DND-41 (cell line): ENCODE data around the gene ANXA9.
A peak's percentile ranks its signal among the peaks of the same experiment; 100 is the strongest.

Experiments
- ATAC-seq: fragments of 200-7000 bp; cut with Tn5 transposase; 3 replicates; pipeline ENCODE4 v1.9.1; 2021; ENCODE audit warnings: low read depth; ENCODE audit not compliant: insufficient read depth
- DNase-seq: peaks from one replicate; pipeline ENCODE4 v3.0.0-alpha.2; 2020
- H2AFZ ChIP-seq: 2 replicates; pipeline ENCODE4 v1.6.0; 2012; ENCODE audit warnings: low read depth, low read length
- H3K27ac ChIP-seq: 2 replicates; pipeline ENCODE4 v1.5.1; 2012; ENCODE audit warnings: low read length, inconsistent platforms
- H3K27me3 ChIP-seq: fragments of 200-600 bp; sonication (generic); 2 replicates; pipeline ENCODE4 v1.6.0; 2012; ENCODE audit warnings: low read length, mild to moderate bottlenecking, inconsistent platforms; ENCODE audit not compliant: insufficient read depth, poor library complexity
- H3K36me3 ChIP-seq: 2 replicates; pipeline ENCODE4 v1.5.1; 2012; ENCODE audit warnings: low read length, inconsistent platforms; ENCODE audit not compliant: insufficient read depth
- H3K4me1 ChIP-seq: 2 replicates; pipeline ENCODE4 v1.5.1; 2012; ENCODE audit warnings: mild to moderate bottlenecking, low read length; ENCODE audit not compliant: insufficient read depth
- H3K4me2 ChIP-seq: 2 replicates; pipeline ENCODE4 v1.6.0; 2012; ENCODE audit warnings: mild to moderate bottlenecking, moderate library complexity, low read length, inconsistent platforms; ENCODE audit not compliant: insufficient read depth
- H3K4me3 ChIP-seq, 2 experiments: fragments of 200-600 bp in 1 of 2; shearing (Covaris generic) in 1 of 2; 2 replicates each; pipeline ENCODE4 v1.5.1; 2012 to 2016; ENCODE audit warnings: inconsistent platforms in 2 of 2, low read length in 2 of 2, mild to moderate bottlenecking in 2 of 2, low read depth in 1 of 2, moderate library complexity in 1 of 2
- H3K79me2 ChIP-seq: 2 replicates; pipeline ENCODE4 v1.6.0; 2012; ENCODE audit warnings: low read length, inconsistent platforms; ENCODE audit not compliant: insufficient read depth
- H3K9ac ChIP-seq: 2 replicates; pipeline ENCODE4 v1.6.0; 2012; ENCODE audit warnings: low read depth, mild to moderate bottlenecking, inconsistent platforms, low read length, moderate library complexity
- H3K9me3 ChIP-seq: 2 replicates; pipeline ENCODE4 v1.5.1; 2012; ENCODE audit warnings: low read length, moderate library complexity, mild to moderate bottlenecking, inconsistent platforms; ENCODE audit not compliant: insufficient read depth, severe bottlenecking
- H4K20me1 ChIP-seq: 2 replicates; pipeline ENCODE4 v1.6.0; 2012; ENCODE audit warnings: low read length; ENCODE audit not compliant: insufficient read depth
- EZH2 ChIP-seq: IDR thresholded peaks from 3 replicates; pipeline ENCODE4 v1.6.1; 2012; ENCODE audit warnings: borderline replicate concordance, low read depth, mild to moderate bottlenecking, moderate library complexity, low read length, inconsistent platforms; ENCODE audit not compliant: severe bottlenecking
- TF ChIP-seq, protein P1 (sequence below): IDR thresholded peaks from 2 replicates; pipeline ENCODE4 v1.5.1; 2012; ENCODE audit warnings: borderline replicate concordance, low read length, moderate library complexity, mild to moderate bottlenecking; ENCODE audit not compliant: poor library complexity, severe bottlenecking; ENCODE audit errors: extremely low read depth

The ANXA9 gene

DNA sequence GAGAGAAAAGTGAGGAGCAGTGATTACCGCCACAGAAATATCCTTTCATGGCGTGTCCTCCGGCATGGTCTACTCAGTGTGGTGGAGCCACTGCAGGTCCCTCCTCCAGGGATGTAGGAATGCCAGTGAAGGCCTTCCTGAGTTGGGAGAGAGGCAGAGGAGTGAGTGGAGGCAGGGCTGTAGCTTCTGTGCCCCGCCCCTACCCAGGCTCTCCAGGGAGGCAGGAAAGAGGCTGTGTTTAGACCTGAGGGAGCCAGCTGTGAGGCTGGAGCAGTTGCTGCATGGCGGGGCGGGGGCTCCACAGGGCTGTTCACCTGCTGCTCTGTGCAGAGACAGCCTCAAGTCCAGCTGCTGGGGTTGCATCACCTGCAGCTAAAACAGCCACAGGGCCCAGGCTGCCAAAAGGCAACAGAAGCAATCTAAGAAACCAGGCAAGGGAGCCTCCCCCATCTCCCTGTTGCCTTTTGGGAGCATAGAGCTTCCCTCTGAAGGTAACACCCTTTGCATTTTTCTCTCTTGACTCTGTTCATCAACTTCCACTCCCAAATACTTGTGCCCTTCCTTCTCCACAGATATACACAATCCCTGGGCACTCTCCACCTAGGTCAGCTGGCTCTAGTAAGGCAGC lies 801 bp upstream of the ANXA9 start:
- H4K20me1 ChIP-seq, result no peaks in the 10 kb centered on the region
- H3K4me3 ChIP-seq, result no peak overlapping the region
- no peaks in the 10 kb centered on the region for H3K27me3 ChIP-seq
- no peak overlapping the region for H3K27ac ChIP-seq
- TF ChIP-seq, protein P1, sequence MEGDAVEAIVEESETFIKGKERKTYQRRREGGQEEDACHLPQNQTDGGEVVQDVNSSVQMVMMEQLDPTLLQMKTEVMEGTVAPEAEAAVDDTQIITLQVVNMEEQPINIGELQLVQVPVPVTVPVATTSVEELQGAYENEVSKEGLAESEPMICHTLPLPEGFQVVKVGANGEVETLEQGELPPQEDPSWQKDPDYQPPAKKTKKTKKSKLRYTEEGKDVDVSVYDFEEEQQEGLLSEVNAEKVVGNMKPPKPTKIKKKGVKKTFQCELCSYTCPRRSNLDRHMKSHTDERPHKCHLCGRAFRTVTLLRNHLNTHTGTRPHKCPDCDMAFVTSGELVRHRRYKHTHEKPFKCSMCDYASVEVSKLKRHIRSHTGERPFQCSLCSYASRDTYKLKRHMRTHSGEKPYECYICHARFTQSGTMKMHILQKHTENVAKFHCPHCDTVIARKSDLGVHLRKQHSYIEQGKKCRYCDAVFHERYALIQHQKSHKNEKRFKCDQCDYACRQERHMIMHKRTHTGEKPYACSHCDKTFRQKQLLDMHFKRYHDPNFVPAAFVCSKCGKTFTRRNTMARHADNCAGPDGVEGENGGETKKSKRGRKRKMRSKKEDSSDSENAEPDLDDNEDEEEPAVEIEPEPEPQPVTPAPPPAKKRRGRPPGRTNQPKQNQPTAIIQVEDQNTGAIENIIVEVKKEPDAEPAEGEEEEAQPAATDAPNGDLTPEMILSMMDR, result no peak
- no peak for TF ChIP-seq EZH2
- no peak overlapping the region for H2AFZ ChIP-seq
- H3K79me2 ChIP-seq, result no peaks in the 10 kb centered on the region
- H3K9me3 ChIP-seq, result no peaks in the 10 kb centered on the region
- ATAC-seq (peak; percentile 64), DNase-seq (peak; percentile 64)
- no peaks in the 10 kb centered on the region for H3K36me3 ChIP-seq
- no peak overlapping the region for H3K4me2 ChIP-seq
- no peak overlapping the region for H3K9ac ChIP-seq
- peaks cover 24% of the 10 kb centered on the region for H3K4me1 ChIP-seq

DNA sequence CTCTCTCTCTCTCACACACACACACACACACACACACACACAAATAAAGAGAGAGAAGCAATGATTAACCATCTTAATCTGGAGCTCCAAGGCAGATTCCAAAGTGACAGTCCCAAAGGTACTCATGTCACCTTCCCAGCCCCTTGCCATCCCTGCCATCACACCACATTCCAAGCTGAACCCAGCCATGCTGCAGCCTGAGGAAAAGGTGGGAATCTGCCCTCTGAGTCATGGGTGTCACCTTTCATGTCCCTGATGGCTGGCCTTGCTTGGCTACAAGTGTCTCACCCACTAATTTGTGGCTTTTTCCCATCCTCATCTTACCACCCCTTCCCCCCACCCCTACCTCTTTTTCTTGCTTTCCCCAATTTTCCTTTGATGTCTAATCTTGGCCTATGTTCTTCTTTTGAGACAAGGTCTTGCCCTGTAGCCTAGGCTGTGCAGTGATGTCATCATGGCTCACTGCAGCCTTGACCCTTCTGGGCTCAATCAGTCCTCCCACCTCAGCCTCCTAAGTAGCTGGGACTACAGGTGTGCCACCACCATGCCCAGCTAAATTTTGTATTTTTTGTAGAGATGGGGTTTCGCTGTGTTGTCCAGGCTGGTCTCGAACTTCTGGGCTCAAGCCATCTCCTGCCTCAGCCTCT lies 3.2 kb downstream of the ANXA9 start:
- Histone ChIP-seq H3K9me3 (no peaks in the 10 kb centered on the region), H3K4me1 (peaks cover 9% of the 10 kb centered on the region), H3K9ac (no peak overlapping the region), H3K4me2 (no peak overlapping the region), H3K4me3 (no peak overlapping the region), H3K36me3 (no peaks in the 10 kb centered on the region), H2AFZ (no peak overlapping the region), H3K27me3 (no peaks in the 10 kb centered on the region), H3K79me2 (no peaks in the 10 kb centered on the region), H4K20me1 (no peaks in the 10 kb centered on the region), H3K27ac (no peak overlapping the region)
- ATAC-seq, result no peak
- no peak for DNase-seq
- TF ChIP-seq, protein P1, result no peak
- no peak for TF ChIP-seq EZH2

DNA sequence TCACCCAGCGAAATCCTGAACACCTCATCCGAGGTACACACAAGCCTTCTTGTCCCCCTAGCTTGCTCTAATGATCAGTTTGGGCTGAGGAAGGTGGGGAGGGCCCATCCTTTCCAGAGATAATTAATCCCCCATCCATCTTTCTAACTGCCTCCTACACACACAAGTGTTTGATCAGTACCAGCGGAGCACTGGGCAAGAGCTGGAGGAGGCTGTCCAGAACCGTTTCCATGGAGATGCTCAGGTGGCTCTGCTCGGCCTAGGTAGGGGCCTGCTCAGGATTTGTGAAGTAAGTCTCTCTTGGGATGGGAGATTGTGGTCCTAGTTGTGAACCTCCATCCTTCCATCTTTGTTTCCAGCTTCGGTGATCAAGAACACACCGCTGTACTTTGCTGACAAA lies 5.8 kb downstream of the ANXA9 start:
- no peaks in the 10 kb centered on the region for H3K9me3 ChIP-seq
- no peak for ATAC-seq
- H2AFZ ChIP-seq, result no peak overlapping the region
- H3K27me3 ChIP-seq, result no peaks in the 10 kb centered on the region
- TF ChIP-seq EZH2, result no peak
- TF ChIP-seq, protein P1, result no peak
- H4K20me1 ChIP-seq, result no peaks in the 10 kb centered on the region
- no peak for DNase-seq
- H3K79me2 ChIP-seq, result no peaks in the 10 kb centered on the region
- H3K36me3 ChIP-seq, result no peaks in the 10 kb centered on the region
- no peak overlapping the region for H3K4me2 ChIP-seq
- no peak overlapping the region for H3K4me3 ChIP-seq
- no peak overlapping the region for H3K27ac ChIP-seq
- H3K9ac ChIP-seq, result no peak overlapping the region
- no peaks in the 10 kb centered on the region for H3K4me1 ChIP-seq

DNA sequence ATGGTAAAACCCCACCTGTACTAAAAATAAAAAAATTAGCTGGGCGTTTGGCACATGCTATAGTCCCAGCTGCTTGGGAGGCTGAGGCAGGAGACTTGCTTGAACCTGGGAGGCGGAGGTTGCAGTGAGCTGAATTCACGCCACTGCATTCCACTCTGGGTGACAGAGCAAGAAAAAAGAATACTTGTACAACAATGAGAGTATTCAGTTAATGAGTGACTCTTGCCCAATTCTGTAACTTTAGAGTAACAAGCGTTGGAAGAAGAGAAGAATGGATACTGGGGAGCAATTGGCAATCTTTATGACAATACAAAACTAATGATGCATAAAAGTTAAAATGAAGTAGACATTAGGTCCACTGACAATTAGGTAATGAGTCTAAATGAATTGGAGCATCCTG lies 10.5 kb downstream of the ANXA9 start:
- Histone ChIP-seq H3K27me3 (no peaks in the 10 kb centered on the region), H3K9ac (no peak overlapping the region), H3K4me2 (no peak overlapping the region), H3K27ac (no peak overlapping the region), H3K36me3 (no peaks in the 10 kb centered on the region; the same call in 1 of the 2 replicates), H3K4me3 (no peak overlapping the region), H4K20me1 (no peaks in the 10 kb centered on the region), H3K9me3 (no peaks in the 10 kb centered on the region), H3K4me1 (peaks cover 8% of the 10 kb centered on the region), H2AFZ (no peak overlapping the region), H3K79me2 (no peaks in the 10 kb centered on the region)
- DNase-seq (no peak), ATAC-seq (no peak)
- TF ChIP-seq, protein P1, result no peak
- TF ChIP-seq EZH2, result no peak
